ENCODE results near the gene CHRNA7.
"Not testable (repeated sequence)": the region's sequence is repeated elsewhere in the genome, so short reads cannot be mapped to it uniquely, and the experiment has no call there.

The CHRNA7 gene

GRCh38 chr15:32164747-32165146, 134.4 kb downstream of the CHRNA7 start:
- DNase-seq (ENCODE audit: low read depth, low spot score); H3K27ac ChIP-seq: not testable (repeated sequence)

GRCh38 chr15:32165775-32166174, 135.5 kb downstream of the CHRNA7 start:
- not testable (repeated sequence) for DNase-seq (ENCODE audit: low read depth, low spot score); H3K27ac ChIP-seq

GRCh38 chr15:32166270-32166669, 136.0 kb downstream of the CHRNA7 start:
- not testable (repeated sequence) for DNase-seq (ENCODE audit: low read depth, low spot score); H3K27ac ChIP-seq

GRCh38 chr15:32167913-32168312, 137.6 kb downstream of the CHRNA7 start:
- H3K27ac ChIP-seq; DNase-seq (ENCODE audit: low read depth, low spot score): not testable (repeated sequence)

GRCh38 chr15:32180579-32180978, 150.3 kb downstream of the CHRNA7 start:
- not testable (repeated sequence) for H3K27ac ChIP-seq; DNase-seq (ENCODE audit: low read depth, low spot score)

- DNase-seq (ENCODE audit: low read depth, low spot score); H3K27ac ChIP-seq: not testable (repeated sequence)
Measured at GRCh38 chr15:32193780-32194179, 163.5 kb downstream of the CHRNA7 start.

- not testable (repeated sequence) for H3K27ac ChIP-seq; DNase-seq (ENCODE audit: low read depth, low spot score)
Measured at GRCh38 chr15:32196206-32196605, 165.9 kb downstream of the CHRNA7 start.

GRCh38 chr15:32198938-32199337, 168.6 kb downstream of the CHRNA7 start:
- not testable (repeated sequence) for DNase-seq (ENCODE audit: low read depth, low spot score); H3K27ac ChIP-seq

GRCh38 chr15:32209081-32209480, 178.8 kb downstream of the CHRNA7 start:
- DNase-seq (ENCODE audit: low read depth, low spot score), result not testable (repeated sequence)

GRCh38 chr15:32218666-32219065, 188.4 kb downstream of the CHRNA7 start:
- no peak for DNase-seq (ENCODE audit: low read depth, low spot score)
- no peak overlapping the region for H3K27ac ChIP-seq

More at GRCh38 chr15:32209081-32209480, 178.8 kb downstream of the CHRNA7 start:
- H3K27ac ChIP-seq, result not testable (repeated sequence)
